ENCODE measurements around the gene MTG1.

Gene MTG1

DNA sequence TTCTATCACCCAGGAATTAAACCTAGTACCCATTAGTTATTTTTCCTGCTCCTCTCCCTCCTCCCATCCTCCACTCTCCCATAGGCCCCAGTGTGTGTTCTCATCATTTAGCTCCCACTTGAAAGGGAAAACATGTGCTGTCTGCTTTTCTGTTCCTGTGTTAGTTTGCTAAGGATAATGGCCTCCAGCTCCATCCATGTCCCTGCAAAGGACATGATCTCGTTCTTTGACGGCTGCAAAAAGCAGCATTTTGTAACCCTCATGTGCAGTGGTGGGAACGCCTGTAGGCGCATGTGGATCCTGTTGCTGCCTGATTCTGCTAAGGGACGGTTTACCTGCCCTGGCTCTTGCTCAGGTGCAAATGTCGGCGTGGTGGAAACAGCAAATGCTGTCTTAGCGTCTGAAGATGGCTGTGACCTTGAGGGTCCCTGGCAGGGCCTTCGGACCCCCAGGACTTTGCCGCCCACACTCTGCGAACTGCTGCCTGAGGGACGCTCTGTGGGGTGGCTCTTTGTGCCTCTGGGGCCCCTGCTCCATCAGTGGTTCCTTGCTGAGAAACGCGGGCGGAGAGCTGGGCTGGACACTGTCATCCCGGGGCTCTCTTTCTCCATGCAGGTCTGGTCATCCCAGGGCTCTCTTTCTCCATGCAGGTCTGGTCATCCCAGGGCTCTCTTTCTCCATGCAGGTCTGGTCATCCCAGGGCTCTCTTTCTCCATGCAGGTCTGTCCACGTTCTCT lies 5.6 kb upstream of the MTG1 start:
- no peak overlapping the region for H3K27ac ChIP-seq
- no peak for DNase-seq (ENCODE audit: low spot score)
- no peak overlapping the region for H3K4me3 ChIP-seq
- TF ChIP-seq, protein P1, sequence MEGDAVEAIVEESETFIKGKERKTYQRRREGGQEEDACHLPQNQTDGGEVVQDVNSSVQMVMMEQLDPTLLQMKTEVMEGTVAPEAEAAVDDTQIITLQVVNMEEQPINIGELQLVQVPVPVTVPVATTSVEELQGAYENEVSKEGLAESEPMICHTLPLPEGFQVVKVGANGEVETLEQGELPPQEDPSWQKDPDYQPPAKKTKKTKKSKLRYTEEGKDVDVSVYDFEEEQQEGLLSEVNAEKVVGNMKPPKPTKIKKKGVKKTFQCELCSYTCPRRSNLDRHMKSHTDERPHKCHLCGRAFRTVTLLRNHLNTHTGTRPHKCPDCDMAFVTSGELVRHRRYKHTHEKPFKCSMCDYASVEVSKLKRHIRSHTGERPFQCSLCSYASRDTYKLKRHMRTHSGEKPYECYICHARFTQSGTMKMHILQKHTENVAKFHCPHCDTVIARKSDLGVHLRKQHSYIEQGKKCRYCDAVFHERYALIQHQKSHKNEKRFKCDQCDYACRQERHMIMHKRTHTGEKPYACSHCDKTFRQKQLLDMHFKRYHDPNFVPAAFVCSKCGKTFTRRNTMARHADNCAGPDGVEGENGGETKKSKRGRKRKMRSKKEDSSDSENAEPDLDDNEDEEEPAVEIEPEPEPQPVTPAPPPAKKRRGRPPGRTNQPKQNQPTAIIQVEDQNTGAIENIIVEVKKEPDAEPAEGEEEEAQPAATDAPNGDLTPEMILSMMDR (IDR thresholded peaks at IDR 0.05): no peak

DNA sequence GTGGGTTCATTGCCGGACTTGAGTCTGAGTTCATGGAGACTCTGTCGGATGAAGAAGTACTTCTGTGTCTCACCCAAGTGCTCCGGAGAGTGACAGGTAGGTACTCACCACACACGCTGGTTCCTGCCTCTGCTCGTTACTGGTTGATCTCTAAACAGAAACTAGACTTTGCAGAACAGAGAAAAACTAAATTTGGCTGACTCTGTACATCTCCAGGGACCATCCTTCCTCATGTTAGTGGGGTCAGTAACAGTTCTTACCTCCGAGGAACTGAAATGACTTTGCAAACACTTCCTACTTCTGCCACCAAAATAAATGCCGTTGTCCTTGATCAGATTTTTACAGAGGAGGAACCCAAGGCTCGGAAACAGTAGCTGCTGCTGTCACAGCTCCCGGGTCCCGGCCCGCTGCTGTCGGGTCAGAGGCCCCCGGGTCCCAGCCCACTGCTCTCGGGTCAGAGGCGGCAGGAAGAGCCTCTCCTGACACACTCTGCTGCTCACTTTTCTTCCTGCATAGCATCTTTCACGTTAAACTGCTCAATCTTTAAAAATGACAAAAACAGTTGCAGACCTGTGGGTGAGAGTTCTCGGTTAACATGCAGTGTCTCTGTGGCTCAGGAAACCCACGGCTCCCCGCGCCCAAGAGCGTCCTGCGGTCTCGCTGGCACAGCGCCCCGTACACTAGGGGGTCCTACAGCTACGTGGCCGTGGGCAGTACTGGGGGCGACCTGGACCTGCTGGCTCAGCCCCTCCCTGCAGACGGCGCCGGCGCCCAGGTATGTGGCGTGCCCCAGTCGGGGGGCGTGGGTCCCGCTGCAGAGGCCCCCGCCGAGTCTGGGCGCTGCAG lies 4.8 kb upstream of the MTG1 start:
- peak; percentile 54 for DNase-seq (ENCODE audit: low spot score)
- peak overlapping the region in 1 of 2 donors; percentile 26 for H3K27ac ChIP-seq
- TF ChIP-seq, protein P1 (IDR thresholded peaks at IDR 0.05): no peak
- H3K4me3 ChIP-seq: peak overlapping the region; percentile 25

DNA sequence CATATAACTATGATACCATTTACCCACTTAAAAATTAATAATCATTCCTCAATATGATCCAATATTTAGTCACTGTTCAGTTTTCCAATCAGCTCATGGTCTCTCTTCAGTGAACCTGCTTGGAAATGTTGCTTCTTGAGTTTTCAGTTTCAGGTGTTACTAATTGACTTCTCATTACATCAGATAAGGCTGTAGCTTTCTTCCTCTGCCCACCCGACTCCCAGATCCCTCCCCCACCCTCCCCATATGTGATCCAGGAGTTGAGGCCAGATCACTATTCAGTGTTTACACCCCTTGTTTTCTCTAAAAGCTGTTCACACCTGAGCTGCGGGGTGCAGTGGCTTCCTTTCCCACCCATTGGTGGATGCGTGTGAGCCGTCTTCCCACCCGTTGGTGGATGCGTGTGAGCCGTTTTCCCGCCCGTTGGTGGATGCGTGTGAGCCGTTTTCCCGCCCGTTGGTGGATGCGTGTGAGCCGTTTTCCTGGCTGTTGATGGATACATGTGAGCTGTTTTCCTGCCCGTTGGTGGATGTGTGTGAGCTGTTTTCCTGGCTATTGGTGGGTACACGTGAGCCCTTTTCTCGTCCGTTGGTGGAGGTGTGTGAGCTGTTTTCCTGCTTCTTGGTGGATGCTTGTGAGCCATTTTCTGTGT lies 3.2 kb upstream of the MTG1 start:
- Histone ChIP-seq H3K27ac (no peak overlapping the region), H3K4me3 (no peak overlapping the region)
- TF ChIP-seq, protein P1 (IDR thresholded peaks at IDR 0.05): no peak
- DNase-seq (ENCODE audit: low spot score): no peak

DNA sequence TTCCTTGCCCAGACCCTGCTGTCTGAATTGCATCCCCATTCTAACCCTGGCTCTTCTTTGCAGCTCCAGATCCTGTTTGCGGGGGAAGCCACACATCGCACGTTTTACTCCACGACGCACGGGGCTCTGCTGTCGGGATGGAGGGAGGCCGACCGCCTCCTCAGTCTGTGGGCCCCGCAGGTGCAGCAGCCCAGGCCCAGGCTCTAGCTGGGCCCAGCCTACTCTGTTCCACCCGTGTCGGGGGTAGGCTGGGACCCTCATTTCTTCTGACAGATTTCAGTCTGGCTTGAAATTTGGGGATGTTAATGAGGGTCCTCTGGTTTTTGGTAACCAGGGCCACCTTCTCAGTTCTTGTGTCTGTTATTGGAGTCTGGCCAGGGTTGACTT lies 2.7 kb upstream of the MTG1 start:
- no peak for DNase-seq (ENCODE audit: low spot score)
- TF ChIP-seq, protein P1 (IDR thresholded peaks at IDR 0.05): no peak
- no peak overlapping the region for H3K27ac ChIP-seq
- no peak overlapping the region for H3K4me3 ChIP-seq

- TF ChIP-seq, protein P1 (IDR thresholded peaks at IDR 0.05): no peak
- DNase-seq (ENCODE audit: low spot score): no peak
- Histone ChIP-seq H3K4me3 (no peak overlapping the region), H3K27ac (no peak overlapping the region)
Observed at GRCh38 chr10:133391761-133392518, 2.0 kb upstream of the MTG1 start.

- peak overlapping the region; percentile 99 for H3K4me3 ChIP-seq
- no peak for DNase-seq (ENCODE audit: low spot score)
- TF ChIP-seq, protein P1 (IDR thresholded peaks at IDR 0.05): no peak
- H3K27ac ChIP-seq: peak overlapping the region; percentile 24 to 88
Observed at GRCh38 chr10:133393401-133394063, 425 bp upstream of the MTG1 start.
